Heart right ventricle (tissue), 16 donors: ENCODE results near the gene ARHGAP4. TPM values are rescaled to one million over a fixed set of nuclear protein-coding genes. Genes with fewer than 3 reads are reported as not detected.

Experiments used
- ATAC-seq, 8 donors: fragments of 200-7000 bp; cut with Tn5 transposase; one replicate each; pipeline ENCODE4 v1.9.1; 2020; ENCODE audit warnings: mild to moderate bottlenecking in 8 of 8, moderate library complexity in 8 of 8, moderate number of reproducible peaks in 1 of 8
- DNase-seq, 2 donors: peaks; one replicate each; pipeline ENCODE4 v3.0.0-alpha.2; 2020
- H3K27ac ChIP-seq, 10 donors: fragments of 200-600 bp; sonication (generic) in 2 of 10; one replicate each; pipeline versions ENCODE4 v1.5.0 to v1.8.0; 2020 to 2022; ENCODE audit warnings: mild to moderate bottlenecking in 3 of 10
- H3K27me3 ChIP-seq, 7 donors: fragments of 200-600 bp; one replicate each; pipeline ENCODE4 v1.8.0; 2021 to 2022; ENCODE audit warnings: mild to moderate bottlenecking in 2 of 7
- H3K36me3 ChIP-seq, 9 donors: fragments of 200-600 bp; sonication (generic) in 1 of 9; one replicate each; pipeline versions ENCODE4 v1.5.0 to v1.8.0; 2020 to 2022; ENCODE audit warnings: mild to moderate bottlenecking in 2 of 9
- H3K4me1 ChIP-seq, 9 donors: fragments of 200-600 bp; sonication (generic) in 1 of 9; one replicate each; pipeline versions ENCODE4 v1.5.0 to v1.8.0; 2020 to 2022; ENCODE audit warnings: mild to moderate bottlenecking in 4 of 9
- H3K4me3 ChIP-seq, 10 donors: fragments of 200-600 bp; sonication (generic) in 2 of 10; one replicate each; pipeline versions ENCODE4 v1.5.0 to v1.8.0; 2020 to 2022; ENCODE audit warnings: mild to moderate bottlenecking in 7 of 10, moderate library complexity in 2 of 10
- H3K9me3 ChIP-seq, 11 donors: fragments of 200-600 bp in 10 of 11; sonication (generic) in 2 of 11; one replicate each; pipeline versions ENCODE4 v1.5.0 to v1.8.0; 2013 to 2022; ENCODE audit warnings: mild to moderate bottlenecking in 2 of 11, control low read depth in 1 of 11, moderate library complexity in 1 of 11
- CTCF ChIP-seq, 9 donors: fragments of 200-600 bp; sonication (generic) in 2 of 9; IDR thresholded peaks; one replicate each; pipeline versions ENCODE4 v1.5.0 to v1.8.0; 2021 to 2022; ENCODE audit warnings: antibody characterized with exemption in 9 of 9, mild to moderate bottlenecking in 5 of 9, moderate library complexity in 1 of 9
- WGBS, 2 donors: extraction: QIAGEN DNeasy Blood & Tissue Kit; methylation state at CpG; one replicate each; pipeline ENCODE4 v1.1.7; 2013; ENCODE audit warnings: inconsistent platforms in 1 of 2; 5-methylcytosine and 5-hydroxymethylcytosine counted together
- intact Hi-C, 10 donors: fragments of 100-400 bp; cut with DNase I; formaldehyde crosslinking; loops; one replicate each; pipeline versions ENCODE4 v1.11.1 to v1.14.2; 2022
- polyA plus RNA-seq, 2 donors: library from polyadenylated mRNA; stranded (reverse); fragments of 200-250 nt; gene quantifications; one replicate each; pipeline ENCODE4 v1.2.3, GENCODE V29; 2013
- total RNA-seq, 10 donors: library from RNA; stranded (reverse); fragmentation: NEBNext Ultra II Directional in 3 of 10; extraction: Animal tissue kit (Norgen Biotek cat#: 25700) in 3 of 10; gene quantifications; one replicate each; pipeline versions ENCODE4 v1.2.1 to v1.2.4, GENCODE V29; 2021 to 2023
- donor health status: Arrhythmogenic right ventricular cardiomyopathy.
- donor health status: ischemic (EF 13 %, LVEDD 7.1; RV severe dilation, severe dysfunction).
- donor health status: healthy with polysubstance abuse.
- donor health status: DM: no; HTN: yes; CAD: no.
- donor health status: DM: no; HTN: no; CAD: no.
- donor health status: ischemic (EF 25% LVEDD 6.9; RV normal size, moderate dysfunction).
- donor health status: ischemic (EF 25% LVEDD 5.7; RV mildly dilated, moderate dysfunction).
- donor health status: healthy.
- donor health status: DM: yes; HTN: yes; CAD: no.
- donor health status: Ischemic cardiomyopathy.
- donor health status: ischemic (EF 35%, LVEDD 5.7; RV mildly dilated, moderate dysfunction).
- donor health status: nonischemic (EF 11% LVEDD 7.7; RV severe dilation, severe dysfunction).
- donor health status: DM: yes; HTN: yes; CAD: no.
- donor health status: PGD.
- donor health status: ischemic (EF 29% LVEDD 5.4; RV normal size, mild dysfunction).
- donor health status: nonischemic (EF 23%, LVEDD 6.1; RV moderate dilation, normal function).

The ARHGAP4 gene
- total and polyA plus RNA-seq, 12 donors: 5.5 to 65.5 (median 9.3) TPM

- Histone ChIP-seq H3K27ac (no peak overlapping the region), H3K9me3 (no peaks in the 10 kb centered on the region), H3K27me3 (peaks cover 0 to 93% (median 0%) of the 10 kb centered on the region in 7 donors), H3K36me3 (peaks cover 0 to 39% (median 0%) of the 10 kb centered on the region in 9 donors), H3K4me3 (no peak overlapping the region), H3K4me1 (peaks cover 0 to 48% (median 25%) of the 10 kb centered on the region in 9 donors)
- TF ChIP-seq CTCF (IDR thresholded peaks at IDR 0.05): no peak
- ATAC-seq: no peak
- 98 to 99% methylated on average over 12 to 14 of the region's 14 CpGs for WGBS, 2 donors
- intact Hi-C loops: loop anchor here in 4 of 10 donors (10.0 kb wide), 2 partner anchors 106 to 126 kb away; partner anchors contain the start of genes IDH3G (in 3 of the 4) and SSR4 (in 3 of the 4)
- no peak for DNase-seq
Observed at GRCh38 chrX:153920546-153920945, 5.5 kb downstream of the ARHGAP4 start.

DNA sequence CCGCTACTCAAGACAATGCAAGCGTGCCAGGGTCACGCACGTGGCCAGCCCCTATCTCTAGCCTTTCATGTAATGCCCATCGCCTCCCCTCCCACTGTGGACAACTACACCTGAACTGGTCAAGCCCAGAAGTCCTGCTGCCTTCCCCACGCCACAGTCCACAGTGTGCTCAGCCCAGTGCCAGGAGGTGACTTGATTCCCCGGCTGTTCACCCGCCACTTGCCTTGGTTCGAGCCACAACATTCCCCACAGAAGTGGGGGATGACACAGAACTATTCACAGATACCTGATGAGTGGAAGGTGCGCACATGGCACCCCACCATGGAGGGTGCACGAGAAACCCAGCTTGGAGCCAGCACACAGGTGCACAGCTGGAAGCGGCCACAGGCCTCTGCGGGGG, 6.8 kb downstream of the ARHGAP4 start:
- TF ChIP-seq CTCF (IDR thresholded peaks at IDR 0.05): no peak
- Histone ChIP-seq H3K4me3 (no peak overlapping the region), H3K9me3 (no peaks in the 10 kb centered on the region), H3K36me3 (peaks cover 0 to 43% (median 0%) of the 10 kb centered on the region in 9 donors), H3K4me1 (peaks cover 0 to 36% (median 18%) of the 10 kb centered on the region in 9 donors), H3K27me3 (peaks cover 0 to 89% (median 0%) of the 10 kb centered on the region in 7 donors), H3K27ac (no peak overlapping the region)
- ATAC-seq (no peak), DNase-seq (no peak)
- intact Hi-C loops: no loop called here
- WGBS, 2 donors: 97 to 99% methylated on average over 12 to 13 of the region's 13 CpGs

DNA sequence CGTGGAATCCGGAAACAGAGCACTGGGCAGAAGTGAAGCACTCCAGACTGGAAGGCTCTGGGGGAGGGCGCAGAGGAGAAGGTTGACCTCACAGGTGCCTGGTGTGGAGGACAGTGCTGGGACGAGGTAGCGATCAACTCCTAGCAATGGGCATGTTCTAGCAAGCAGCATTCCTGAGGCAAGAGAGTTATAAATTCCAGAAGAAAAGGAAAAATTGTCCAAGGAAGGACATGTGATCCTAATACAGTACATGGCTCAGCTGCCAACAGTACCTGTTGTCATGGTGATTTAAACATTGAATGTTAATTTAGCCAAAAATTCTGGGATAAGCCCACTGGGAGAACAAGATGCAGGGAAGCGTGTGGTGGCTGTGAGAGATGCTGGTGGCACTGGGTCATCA, 8.2 kb downstream of the ARHGAP4 start:
- H3K27me3 ChIP-seq: peaks cover 0 to 88% (median 0%) of the 10 kb centered on the region in 7 donors
- ATAC-seq (no peak), DNase-seq (no peak)
- no peak for TF ChIP-seq CTCF (IDR thresholded peaks at IDR 0.05)
- peaks cover 0 to 57% (median 0%) of the 10 kb centered on the region in 9 donors for H3K36me3 ChIP-seq
- 87 to 90% methylated on average over 6 of the region's 6 CpGs for WGBS, 2 donors
- H3K4me1 ChIP-seq: peaks cover 0 to 22% (median 9%) of the 10 kb centered on the region in 9 donors
- H3K27ac ChIP-seq: no peak overlapping the region
- H3K9me3 ChIP-seq: no peaks in the 10 kb centered on the region
- H3K4me3 ChIP-seq: no peak overlapping the region
- intact Hi-C loops: no loop called here

DNA sequence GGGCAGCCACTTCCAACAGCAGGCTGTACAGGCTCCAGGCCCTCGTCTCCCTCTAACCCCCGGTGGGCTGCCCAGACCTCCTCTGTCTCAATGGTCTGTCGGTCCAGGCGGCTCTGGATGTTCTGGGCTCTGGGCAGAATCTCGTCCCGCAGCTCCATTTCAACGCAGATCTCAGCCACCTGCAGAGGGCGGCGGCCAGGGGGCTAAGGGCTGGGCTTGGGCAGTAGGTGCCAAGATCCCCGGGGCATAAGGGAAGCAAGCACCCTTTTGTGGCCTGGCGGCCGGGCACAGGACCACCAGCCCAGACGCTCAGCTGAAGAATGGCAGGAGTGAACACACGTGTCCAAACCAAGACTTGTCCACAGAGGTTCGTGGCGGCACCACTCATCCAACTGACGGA, 12.4 kb downstream of the ARHGAP4 start:
- no peak overlapping the region for H3K27ac ChIP-seq
- 93 to 95% methylated on average over 13 to 17 of the region's 17 CpGs for WGBS, 2 donors
- intact Hi-C loops: no loop called here
- no peak for TF ChIP-seq CTCF (IDR thresholded peaks at IDR 0.05)
- H3K27me3 ChIP-seq: peaks cover 0 to 76% (median 0%) of the 10 kb centered on the region in 7 donors
- H3K36me3 ChIP-seq: peaks cover 0 to 81% (median 0%) of the 10 kb centered on the region in 9 donors
- H3K4me1 ChIP-seq: no peaks in the 10 kb centered on the region
- DNase-seq (no peak), ATAC-seq (no peak)
- H3K9me3 ChIP-seq: no peaks in the 10 kb centered on the region
- H3K4me3 ChIP-seq: no peak overlapping the region
